CD4-positive, CD25-positive, alpha-beta regulatory T cell (primary cell): ENCODE results near the gene DOK7. TPM values are rescaled to one million over a fixed set of nuclear protein-coding genes. Genes with fewer than 3 reads are reported as not detected.

Source experiments
- ATAC-seq, 2 donors: fragments of 150-1000 bp; cut with Tn5 transposase; one replicate each; pipeline ENCODE4 v1.10.0; 2021; ENCODE audit warnings: low read depth in 2 of 2, moderate number of reproducible peaks in 2 of 2, moderate library complexity in 1 of 2
- DNase-seq, 3 donors: peaks; one replicate each; pipeline versions ENCODE4 v3.0.0 to v3.0.0-alpha.2; 2012 to 2022; ENCODE audit warnings: mixed read lengths in 1 of 3
- H3K27ac ChIP-seq: one replicate; pipeline ENCODE4 v1.7.0; 2013; ENCODE audit warnings: mild to moderate bottlenecking, low read length; ENCODE audit not compliant: insufficient read depth, poor library complexity, severe bottlenecking
- H3K27me3 ChIP-seq: one replicate; pipeline ENCODE4 v1.7.0; 2013; ENCODE audit warnings: low read length; ENCODE audit not compliant: control insufficient read depth, insufficient read depth
- H3K36me3 ChIP-seq: one replicate; pipeline ENCODE4 v1.7.0; 2013; ENCODE audit warnings: mild to moderate bottlenecking, low read length, moderate library complexity; ENCODE audit not compliant: control insufficient read depth, insufficient read depth
- H3K4me1 ChIP-seq: 2 replicates; pipeline ENCODE4 v1.7.0; 2013; ENCODE audit warnings: mild to moderate bottlenecking, low read length; ENCODE audit not compliant: insufficient read depth, control insufficient read depth, poor library complexity, severe bottlenecking
- H3K4me3 ChIP-seq: one replicate; pipeline ENCODE4 v1.7.0; 2013; ENCODE audit warnings: low read depth, mild to moderate bottlenecking, low read length, moderate library complexity
- H3K9me3 ChIP-seq, 2 experiments: 1 replicate in 1 of 2; 2 replicates in 1 of 2; pipeline ENCODE4 v1.7.0; 2013; ENCODE audit warnings: low read length in 2 of 2, mild to moderate bottlenecking in 1 of 2, moderate library complexity in 1 of 2; ENCODE audit not compliant: control insufficient read depth in 2 of 2
- H3K27ac Mint-ChIP-seq, 3 donors: one replicate each; pipeline ENCODE4 v1.8.0; 2020 to 2022; ENCODE audit warnings: mild to moderate bottlenecking in 3 of 3, mixed read lengths in 3 of 3, moderate library complexity in 2 of 3
- H3K27me3 Mint-ChIP-seq: one replicate; pipeline ENCODE4 v1.8.0; 2022; ENCODE audit warnings: mild to moderate bottlenecking, mixed read lengths
- H3K36me3 Mint-ChIP-seq: one replicate; pipeline ENCODE4 v1.8.0; 2020; ENCODE audit warnings: mixed read lengths
- H3K4me1 Mint-ChIP-seq, 4 donors: one replicate each; pipeline ENCODE4 v1.8.0; 2020 to 2022; ENCODE audit warnings: mixed read lengths in 4 of 4, mild to moderate bottlenecking in 1 of 4
- H3K4me3 Mint-ChIP-seq, 4 donors: one replicate each; pipeline ENCODE4 v1.8.0; 2020 to 2022; ENCODE audit warnings: mild to moderate bottlenecking in 4 of 4, mixed read lengths in 4 of 4, moderate library complexity in 3 of 4
- H3K9me3 Mint-ChIP-seq, 7 donors: one replicate each; pipeline ENCODE4 v1.8.0; 2020 to 2022; ENCODE audit warnings: mixed read lengths in 7 of 7, mild to moderate bottlenecking in 3 of 7, moderate library complexity in 2 of 7
- polyA plus RNA-seq, 4 donors: library from polyadenylated mRNA; unstranded; fragments of 300-500 nt; fragmentation: Illumina TruSeq; gene quantifications; one replicate each; pipeline ENCODE4 v1.2.3, GENCODE V29; 2021
- total RNA-seq: library from RNA; stranded (reverse); gene quantifications from one replicate; pipeline ENCODE4 v1.2.3, GENCODE V29; 2022

The DOK7 gene
- total and polyA plus RNA-seq, 5 donors from 2014 or later: 0.08 to 0.14 TPM; not detected in 3

GRCh38 chr4:3468154-3468553 is 5.0 kb downstream of the DOK7 start:
- Mint-ChIP-seq H3K27ac (no peak overlapping the region), H3K36me3 (no peaks in the 10 kb centered on the region), H3K9me3 (no peaks in the 10 kb centered on the region), H3K27me3 (peaks cover 11% of the 10 kb centered on the region), H3K4me1 (no peaks in the 10 kb centered on the region), H3K4me3 (no peak overlapping the region)
- ATAC-seq (no peak), DNase-seq (no peak)
- H3K4me1 ChIP-seq: no peaks in the 10 kb centered on the region
- H3K27ac ChIP-seq: no peak overlapping the region
- H3K4me3 ChIP-seq: no peak overlapping the region
- no peaks in the 10 kb centered on the region for H3K36me3 ChIP-seq
- no peaks in the 10 kb centered on the region for H3K27me3 ChIP-seq
- H3K9me3 ChIP-seq: no peaks in the 10 kb centered on the region

GRCh38 chr4:3468804-3469203 is 5.7 kb downstream of the DOK7 start:
- H3K4me1 ChIP-seq: no peaks in the 10 kb centered on the region
- H3K27ac ChIP-seq: no peak overlapping the region
- no peaks in the 10 kb centered on the region for H3K9me3 ChIP-seq
- H3K9me3 Mint-ChIP-seq: no peaks in the 10 kb centered on the region
- H3K36me3 ChIP-seq: no peaks in the 10 kb centered on the region
- ATAC-seq: no peak
- no peak for DNase-seq
- H3K27ac Mint-ChIP-seq: no peak overlapping the region
- H3K4me3 ChIP-seq: no peak overlapping the region
- no peaks in the 10 kb centered on the region for H3K36me3 Mint-ChIP-seq
- no peaks in the 10 kb centered on the region for H3K4me1 Mint-ChIP-seq
- H3K27me3 ChIP-seq: no peaks in the 10 kb centered on the region
- H3K4me3 Mint-ChIP-seq: no peak overlapping the region
- H3K27me3 Mint-ChIP-seq: peaks cover 11% of the 10 kb centered on the region

- Histone ChIP-seq H3K27ac (no peak overlapping the region), H3K4me3 (no peak overlapping the region), H3K9me3 (no peaks in the 10 kb centered on the region), H3K4me1 (no peaks in the 10 kb centered on the region), H3K36me3 (no peaks in the 10 kb centered on the region), H3K27me3 (no peaks in the 10 kb centered on the region)
- DNase-seq: no peak
- Mint-ChIP-seq H3K27ac (no peak overlapping the region), H3K4me1 (no peaks in the 10 kb centered on the region), H3K36me3 (no peaks in the 10 kb centered on the region), H3K4me3 (no peak overlapping the region), H3K27me3 (peaks cover 8% of the 10 kb centered on the region), H3K9me3 (no peaks in the 10 kb centered on the region)
- ATAC-seq: no peak
Measured at GRCh38 chr4:3469386-3470243, 6.5 kb downstream of the DOK7 start.

- Histone ChIP-seq H3K4me1 (no peaks in the 10 kb centered on the region), H3K27ac (no peak overlapping the region), H3K27me3 (no peaks in the 10 kb centered on the region), H3K9me3 (no peaks in the 10 kb centered on the region), H3K4me3 (no peak overlapping the region), H3K36me3 (no peaks in the 10 kb centered on the region)
- DNase-seq (no peak), ATAC-seq (no peak)
- no peaks in the 10 kb centered on the region for H3K4me1 Mint-ChIP-seq
- no peak overlapping the region for H3K4me3 Mint-ChIP-seq
- H3K36me3 Mint-ChIP-seq: no peaks in the 10 kb centered on the region
- H3K27me3 Mint-ChIP-seq: peaks cover 3% of the 10 kb centered on the region
- no peak overlapping the region for H3K27ac Mint-ChIP-seq
- no peaks in the 10 kb centered on the region for H3K9me3 Mint-ChIP-seq
Measured at GRCh38 chr4:3470244-3471097, 7.4 kb downstream of the DOK7 start.

- Mint-ChIP-seq H3K9me3 (no peaks in the 10 kb centered on the region), H3K4me1 (no peaks in the 10 kb centered on the region)
Measured at GRCh38 chr4:3471098-3471760, 8.1 kb downstream of the DOK7 start.

GRCh38 chr4:3471886-3472285 is 8.8 kb downstream of the DOK7 start:
- H3K9me3 ChIP-seq: no peaks in the 10 kb centered on the region
- no peak for DNase-seq
- no peak for ATAC-seq
- H3K36me3 ChIP-seq: no peaks in the 10 kb centered on the region
- no peaks in the 10 kb centered on the region for H3K4me1 Mint-ChIP-seq
- no peaks in the 10 kb centered on the region for H3K27me3 ChIP-seq
- no peak overlapping the region for H3K4me3 ChIP-seq
- no peaks in the 10 kb centered on the region for H3K9me3 Mint-ChIP-seq
- H3K4me3 Mint-ChIP-seq: no peak overlapping the region
- H3K27ac ChIP-seq: no peak overlapping the region
- H3K36me3 Mint-ChIP-seq: no peaks in the 10 kb centered on the region
- H3K4me1 ChIP-seq: no peaks in the 10 kb centered on the region
- no peak overlapping the region for H3K27ac Mint-ChIP-seq
- no peaks in the 10 kb centered on the region for H3K27me3 Mint-ChIP-seq

More at GRCh38 chr4:3471098-3471760, 8.1 kb downstream of the DOK7 start:
- H3K4me1 ChIP-seq: no peaks in the 10 kb centered on the region
- H3K27ac ChIP-seq: no peak overlapping the region
- no peaks in the 10 kb centered on the region for H3K27me3 ChIP-seq
- H3K36me3 ChIP-seq: no peaks in the 10 kb centered on the region
- ATAC-seq (no peak), DNase-seq (no peak)
- no peak overlapping the region for H3K4me3 ChIP-seq
- no peaks in the 10 kb centered on the region for H3K9me3 ChIP-seq
- H3K27ac Mint-ChIP-seq: peak overlapping the region in 1 of 3 donors; percentile 48
- no peaks in the 10 kb centered on the region for H3K27me3 Mint-ChIP-seq
- H3K4me3 Mint-ChIP-seq: no peak overlapping the region
- no peaks in the 10 kb centered on the region for H3K36me3 Mint-ChIP-seq

- H3K36me3 Mint-ChIP-seq: no peaks in the 10 kb centered on the region
- H3K4me1 ChIP-seq: no peaks in the 10 kb centered on the region
- H3K4me3 Mint-ChIP-seq: no peak overlapping the region
- ATAC-seq: no peak
- H3K27me3 Mint-ChIP-seq: no peaks in the 10 kb centered on the region
- no peaks in the 10 kb centered on the region for H3K36me3 ChIP-seq
- H3K9me3 Mint-ChIP-seq: no peaks in the 10 kb centered on the region
- H3K4me1 Mint-ChIP-seq: no peaks in the 10 kb centered on the region
- H3K4me3 ChIP-seq: no peak overlapping the region
- H3K27me3 ChIP-seq: no peaks in the 10 kb centered on the region
- no peak overlapping the region for H3K27ac ChIP-seq
- no peaks in the 10 kb centered on the region for H3K9me3 ChIP-seq
- H3K27ac Mint-ChIP-seq: no peak overlapping the region
- DNase-seq: no peak
Measured at GRCh38 chr4:3472411-3473141, 9.5 kb downstream of the DOK7 start.
